HepG2 (cell line): ENCODE results near the gene UVSSA. TPM values are rescaled to one million over a fixed set of nuclear protein-coding genes. Genes with fewer than 3 reads are reported as not detected.

Source experiments
- ATAC-seq: fragments of 200-7000 bp; cut with Tn5 transposase; 3 replicates; pipeline ENCODE4 v1.9.1; 2020; ENCODE audit warnings: mild to moderate bottlenecking, moderate library complexity
- BruUV-seq: library from RNA; stranded (reverse); fragments of 400-500 nt; replicated peaks from 2 replicates; lab custom pipeline; 2021; lab: Mats Ljungman, UMichigan
- CTCF ChIA-PET: fragments of 300-600 bp; formaldehyde crosslinking; extraction: SDS; loops from one replicate; lab custom pipeline; 2021; ENCODE audit warnings: low total read pairs, inconsistent platforms, low intra/inter-chr PET ratio; lab: Yijun Ruan, JAX
- POLR2A ChIA-PET: fragments of 350-600 bp; sonication (Branson Sonifier 250); formaldehyde crosslinking; loops from one replicate; lab custom pipeline; 2020; ENCODE audit warnings: antibody characterized with exemption, inconsistent platforms; lab: Yijun Ruan, JAX
- DNase-seq: peaks from one replicate; pipeline ENCODE4 v3.0.0-alpha.2; 2015; ENCODE audit warnings: low spot score
- FAIRE-seq: peaks from 3 replicates; lab custom pipeline; 2011; peaks lifted over from hg19 to GRCh38; lab: Jason Lieb, UNC
- H2AFZ ChIP-seq: one replicate; pipeline ENCODE4 v1.6.1; 2011; ENCODE audit warnings: low read length, inconsistent platforms
- H3K27ac ChIP-seq: fragments of 300-600 bp; 3 replicates; pipeline ENCODE4 v1.8.0; 2011; ENCODE audit warnings: mixed run types, mild to moderate bottlenecking, mixed read lengths, low read length, inconsistent platforms; ENCODE audit not compliant: insufficient read depth; ENCODE audit errors: extremely low read length
- H3K27me3 ChIP-seq, 2 experiments: fragments of 200-600 bp in 1 of 2; 2 replicates in 1 of 2; 3 replicates in 1 of 2; pipeline versions ENCODE4 v1.6.0 to v1.8.0; 2011; ENCODE audit warnings: low read length in 2 of 2, mild to moderate bottlenecking in 2 of 2, moderate library complexity in 2 of 2, inconsistent platforms in 1 of 2; ENCODE audit not compliant: insufficient read depth in 2 of 2, control insufficient read depth in 1 of 2
- H3K36me3 ChIP-seq, 2 experiments: fragments of 200-600 bp in 1 of 2; replicated peaks in 1 of 2; 2 replicates in 1 of 2; 3 replicates in 1 of 2; pipeline versions ENCODE4 v1.5.1 to v1.8.0; 2011; ENCODE audit warnings: low read length in 2 of 2, inconsistent platforms in 1 of 2; ENCODE audit not compliant: insufficient read depth in 2 of 2, control insufficient read depth in 1 of 2
- H3K4me1 ChIP-seq: 2 replicates; pipeline ENCODE4 v1.5.1; 2012; ENCODE audit warnings: low read length, inconsistent platforms; ENCODE audit not compliant: insufficient read depth
- H3K4me2 ChIP-seq: 2 replicates; pipeline ENCODE4 v1.6.0; 2011; ENCODE audit warnings: low read depth, low read length, inconsistent platforms
- H3K4me3 ChIP-seq, 3 experiments: fragments of 200-600 bp in 1 of 3; sonication (generic), shearing (Covaris generic) in 1 of 3; replicated peaks in 1 of 3; 2 replicates each; pipeline ENCODE4 v1.5.1; 2011 to 2016; ENCODE audit warnings: low read length in 3 of 3, inconsistent platforms in 2 of 3, low read depth in 2 of 3, mild to moderate bottlenecking in 2 of 3, control low read depth in 1 of 3, mixed read lengths in 1 of 3; ENCODE audit not compliant: insufficient read depth in 1 of 3
- H3K79me2 ChIP-seq: one replicate; pipeline ENCODE4 v1.6.1; 2011; ENCODE audit warnings: low read length, inconsistent platforms; ENCODE audit not compliant: insufficient read depth
- H3K9ac ChIP-seq: 2 replicates; pipeline ENCODE4 v1.6.0; 2011; ENCODE audit warnings: mild to moderate bottlenecking, low read depth, low read length, inconsistent platforms; ENCODE audit not compliant: insufficient read depth
- H3K9me3 ChIP-seq: 2 replicates; pipeline ENCODE4 v1.5.1; 2012; ENCODE audit warnings: mild to moderate bottlenecking, low read length
- H4K20me1 ChIP-seq: 2 replicates; pipeline ENCODE4 v1.6.0; 2011; ENCODE audit warnings: inconsistent platforms, mild to moderate bottlenecking, low read length, moderate library complexity; ENCODE audit not compliant: insufficient read depth
- KDM5B ChIP-seq: sonication (generic); formaldehyde crosslinking; IDR thresholded peaks from 2 replicates; pipeline ENCODE4 v1.4.0; 2020; ENCODE audit warnings: missing genetic modification reagents, mild to moderate bottlenecking, borderline replicate concordance
- POLR2A ChIP-seq, 2 experiments: IDR thresholded peaks; 2 replicates each; pipeline ENCODE4 v1.6.1; 2011; ENCODE audit warnings: low read depth in 2 of 2, low read length in 2 of 2, mild to moderate bottlenecking in 1 of 2, moderate library complexity in 1 of 2; ENCODE audit not compliant: insufficient read depth in 1 of 2
- RBFOX2 ChIP-seq: fragments of 200-400 bp; formaldehyde crosslinking; IDR thresholded peaks from 2 replicates; pipeline ENCODE4 v1.6.1; 2017; ENCODE audit warnings: low read depth, mild to moderate bottlenecking, low read length
- TAF15 ChIP-seq: fragments of 200-400 bp; formaldehyde crosslinking; IDR thresholded peaks from one replicate; pipeline ENCODE4 v1.6.1; 2018; ENCODE audit warnings: mild to moderate bottlenecking, low read depth, low read length; ENCODE audit not compliant: poor library complexity, severe bottlenecking
- TCF7 ChIP-seq: sonication (generic); IDR thresholded peaks from 2 replicates; pipeline ENCODE4 v1.6.1; 2016; ENCODE audit warnings: antibody characterized with exemption, low read depth
- ZNF138 ChIP-seq: sonication (generic); formaldehyde crosslinking; IDR thresholded peaks from 2 replicates; pipeline ENCODE4 v1.5.0; 2020; ENCODE audit warnings: mild to moderate bottlenecking, low read depth, missing genetic modification reagents
- WGBS: methylation state at CpG from one replicate; pipeline ENCODE4 v1.1.6; 2017; ENCODE audit warnings: low lambda C conversion rate; 5-methylcytosine and 5-hydroxymethylcytosine counted together
- in situ Hi-C: cut with HindIII; loops from 2 replicates; pipeline ENCODE4 v1.10.0; 2017; ENCODE audit warnings: low pct_unique_long_range_greater_than_20kb; ENCODE audit not compliant: extremely low pct_ligation_motif_present
- intact Hi-C: fragments of 100-400 bp; cut with micrococcal nuclease; formaldehyde crosslinking; loops from one replicate; pipeline ENCODE4 v1.10.0; 2022; ENCODE audit not compliant: unreplicated experiment
- polyA plus RNA-seq, 8 experiments: library from polyadenylated mRNA; depleted of rRNA in 3 of 8; stranded (reverse) in 7 of 8; unstranded in 1 of 8; fragments of >200 nt; fragmentation: Illumina TruSeq in 4 of 8; extraction: Trizol in 4 of 8; gene quantifications; 2 replicates each; pipeline versions ENCODE4 v1.2.1 to v1.2.3, GENCODE V29; 2011 to 2016; ENCODE audit warnings: low read depth in 4 of 8, missing spikeins in 1 of 8, mixed read lengths in 1 of 8; ENCODE audit not compliant: insufficient read depth in 1 of 8
- total RNA-seq, 5 experiments: library from RNA; depleted of rRNA; stranded (reverse); fragments of >200 nt; fragmentation: Illumina TruSeq; extraction: Trizol; gene quantifications; 2 replicates each; pipeline ENCODE4 v1.2.3, GENCODE V29; 2016; ENCODE audit warnings: low read depth in 1 of 5
- TF ChIP-seq, protein P1 (sequence below): sonication (generic); formaldehyde crosslinking; IDR thresholded peaks from 2 replicates; pipeline ENCODE4 v1.8.0; 2022; ENCODE audit warnings: mild to moderate bottlenecking, missing genetic modification reagents

Gene UVSSA
- total and polyA plus RNA-seq, 2 of the 13 experiments (the other 11 are each of a cell fraction or from before 2014, with no cell fraction given), result 4.6 to 8.4 TPM

DNA sequence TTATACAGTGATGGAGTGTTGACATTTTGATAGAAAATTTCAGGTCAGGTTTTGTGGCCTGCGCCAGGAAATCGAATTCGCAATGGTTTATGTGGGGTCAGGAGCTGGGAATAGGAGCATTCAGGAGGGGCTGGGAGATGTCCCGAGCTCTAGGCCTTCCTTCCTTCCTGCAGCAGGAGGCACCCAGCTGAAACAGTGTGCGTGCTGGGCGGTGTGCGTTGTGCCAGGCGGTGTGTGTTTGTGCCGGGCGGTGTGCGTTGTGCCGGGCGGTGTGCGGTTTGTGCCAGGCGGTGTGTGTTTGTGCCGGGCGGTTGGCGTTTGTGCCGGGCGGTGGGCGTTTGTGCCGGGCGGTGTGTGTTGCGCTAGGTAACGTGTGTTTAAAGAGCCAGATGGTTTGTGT lies 1.7 kb downstream of the UVSSA start:
- H3K27ac ChIP-seq, result no peak overlapping the region
- TF ChIP-seq POLR2A (IDR thresholded peaks at IDR 0.05; ENCODE audit: insufficient read depth in 1 of 2, low read depth in 2 of 2, low read length in 2 of 2), result 0 out of 4 replicates have a peak, but pooled peaks of 1 of the 2 experiments have one; percentile 20
- TF ChIP-seq TCF7, result no peak
- TF ChIP-seq TAF15, result no peak
- TF ChIP-seq ZNF138, result no peak
- no peak for TF ChIP-seq KDM5B (CRISPR knock-in tag)
- TF ChIP-seq, protein P1, sequence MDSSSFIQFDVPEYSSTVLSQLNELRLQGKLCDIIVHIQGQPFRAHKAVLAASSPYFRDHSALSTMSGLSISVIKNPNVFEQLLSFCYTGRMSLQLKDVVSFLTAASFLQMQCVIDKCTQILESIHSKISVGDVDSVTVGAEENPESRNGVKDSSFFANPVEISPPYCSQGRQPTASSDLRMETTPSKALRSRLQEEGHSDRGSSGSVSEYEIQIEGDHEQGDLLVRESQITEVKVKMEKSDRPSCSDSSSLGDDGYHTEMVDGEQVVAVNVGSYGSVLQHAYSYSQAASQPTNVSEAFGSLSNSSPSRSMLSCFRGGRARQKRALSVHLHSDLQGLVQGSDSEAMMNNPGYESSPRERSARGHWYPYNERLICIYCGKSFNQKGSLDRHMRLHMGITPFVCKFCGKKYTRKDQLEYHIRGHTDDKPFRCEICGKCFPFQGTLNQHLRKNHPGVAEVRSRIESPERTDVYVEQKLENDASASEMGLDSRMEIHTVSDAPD (CRISPR knock-in tag), result peak; percentile 31; the same call in 1 of the 2 replicates
- TF ChIP-seq RBFOX2, result 0 out of 2 replicates have a peak, but pooled peaks have one; percentile 22
- TF ChIP-seq, all 625 proteins: peak for 3
- intact Hi-C loops (loop anchor here (5.0 kb wide), 1 partner anchor 41 kb away; no protein-coding TSS in a partner anchor), in situ Hi-C loops (no loop called here)
- Histone ChIP-seq H3K36me3 (peaks cover 8 to 15% of the 10 kb centered on the region in 2 experiments; a peak in 4 of 5 replicates), H3K4me3 (peak overlapping the region in 1 of 3 experiments; percentile 41; a peak in 1 of 6 replicates), H4K20me1 (no peaks in the 10 kb centered on the region), H3K27me3 (no peaks in the 10 kb centered on the region; a peak in 1 of 5 replicates), H3K79me2 (peaks cover 12% of the 10 kb centered on the region), H3K9ac (no peak overlapping the region; the same call in 1 of the 2 replicates), H3K4me2 (peak overlapping the region; percentile 83), H3K9me3 (no peaks in the 10 kb centered on the region), H3K4me1 (peaks cover 31% of the 10 kb centered on the region), H2AFZ (no peak overlapping the region)
- CTCF ChIA-PET, result no interaction called here
- POLR2A ChIA-PET, result interaction anchor here (1.5 kb wide), 1 partner anchor 12 kb away, joined by 3 read pairs; no protein-coding TSS in a partner anchor
- BruUV-seq, result no TSS peak
- no peak for ATAC-seq
- DNase-seq, result no peak
- 97% methylated on average over 25 of the region's 25 CpGs for WGBS
- FAIRE-seq, result no peak
